Activated CD4-positive, alpha-beta T cell treated with anti-CD3 and anti-CD28 coated beads for 1 hour (primary cell): ENCODE measurements around the gene XPNPEP1.

Experiments used
- DNase-seq: peaks from one replicate; pipeline ENCODE4 v3.0.0-alpha.2; 2020

The XPNPEP1 gene

GRCh38 chr10:109922976-109923921 is at the start of gene XPNPEP1:
TSS of gene XPNPEP1 (minus strand) at chr10:109923511. CDS start at chr10:109923433, 78 bp downstream.
- DNase-seq = peak; percentile 65

- no peak for DNase-seq
Observed at GRCh38 chr10:109972372-109973001, 49.2 kb upstream of the XPNPEP1 start.

GRCh38 chr10:109971634-109972033 is 48.3 kb upstream of the XPNPEP1 start:
- DNase-seq = no peak

GRCh38 chr10:109969760-109970346 is 46.5 kb upstream of the XPNPEP1 start:
- no peak for DNase-seq

- DNase-seq = no peak
Observed at GRCh38 chr10:109968953-109969759, 45.8 kb upstream of the XPNPEP1 start.

GRCh38 chr10:109967739-109968088 is 44.4 kb upstream of the XPNPEP1 start:
- DNase-seq = no peak

GRCh38 chr10:109966961-109967738 is 43.8 kb upstream of the XPNPEP1 start:
- DNase-seq = no peak

- no peak for DNase-seq
Observed at GRCh38 chr10:109964318-109964717, 41.0 kb upstream of the XPNPEP1 start.

GRCh38 chr10:109963439-109963838 is 40.1 kb upstream of the XPNPEP1 start:
- DNase-seq = no peak

GRCh38 chr10:109962247-109962646 is 38.9 kb upstream of the XPNPEP1 start:
- no peak for DNase-seq

GRCh38 chr10:109961174-109962001 is 38.1 kb upstream of the XPNPEP1 start:
- DNase-seq = no peak

- no peak for DNase-seq
Observed at GRCh38 chr10:109960682-109961081, 37.4 kb upstream of the XPNPEP1 start.

GRCh38 chr10:109959259-109960145 is 36.2 kb upstream of the XPNPEP1 start:
- no peak for DNase-seq

- no peak for DNase-seq
Observed at GRCh38 chr10:109958059-109958458, 34.7 kb upstream of the XPNPEP1 start.

- no peak for DNase-seq
Observed at GRCh38 chr10:109957092-109957797, 33.9 kb upstream of the XPNPEP1 start.

- no peak for DNase-seq
Observed at GRCh38 chr10:109956454-109957091, 33.3 kb upstream of the XPNPEP1 start.

- no peak for DNase-seq
Observed at GRCh38 chr10:109953766-109954165, 30.5 kb upstream of the XPNPEP1 start.

- DNase-seq = no peak
Observed at GRCh38 chr10:109952526-109952925, 29.2 kb upstream of the XPNPEP1 start.
